K562 (cell line): ENCODE results near the gene SLC16A5. TPM values are rescaled to one million over a fixed set of nuclear protein-coding genes. Genes with fewer than 3 reads are reported as not detected.
A peak's percentile ranks its signal among the peaks of the same experiment; 100 is the strongest.

Source experiments
- BCL6 ChIP-seq: fragments of 250-450 bp; sonication (Bioruptor Pico); IDR thresholded peaks from 2 replicates; pipeline ENCODE4 v1.4.0; 2020
- EP400 ChIP-seq: fragments of 450-650 bp; IDR thresholded peaks from 2 replicates; pipeline ENCODE4 v1.6.1; 2017; ENCODE audit warnings: antibody characterized with exemption, mild to moderate bottlenecking, moderate library complexity
- KLF16 ChIP-seq: IDR thresholded peaks from 2 replicates; pipeline ENCODE4 v1.6.1; 2016; ENCODE audit warnings: antibody characterized with exemption
- MAZ ChIP-seq, 2 experiments: fragments of 450-650 bp in 1 of 2; sonication (generic) in 1 of 2; formaldehyde crosslinking; IDR thresholded peaks in 1 of 2; conservative IDR thresholded peaks in 1 of 2; 2 replicates each; pipeline versions ENCODE4 v1.4.0 to v1.5.0; 2020; ENCODE audit warnings: mild to moderate bottlenecking in 1 of 2, missing genetic modification reagents in 1 of 2
- MTA3 ChIP-seq: fragments of 450-650 bp; formaldehyde crosslinking; IDR thresholded peaks from 2 replicates; pipeline ENCODE4 v1.6.1; 2017; ENCODE audit warnings: mild to moderate bottlenecking, borderline replicate concordance
- TEAD1 ChIP-seq, 2 experiments: fragments of 450-650 bp in 1 of 2; sonication (generic) in 1 of 2; formaldehyde crosslinking; IDR thresholded peaks; 2 replicates each; pipeline versions ENCODE4 v1.4.0 to v1.8.0; 2020 to 2022; ENCODE audit warnings: mild to moderate bottlenecking in 2 of 2, missing genetic modification reagents in 1 of 2
- ZNF449 ChIP-seq: fragments of 250-450 bp; sonication (Bioruptor Pico); IDR thresholded peaks from 2 replicates; pipeline ENCODE4 v1.8.0; 2022; ENCODE audit warnings: moderate library complexity, mild to moderate bottlenecking, inconsistent platforms
- polyA plus RNA-seq, 8 experiments: library from polyadenylated mRNA; depleted of rRNA in 4 of 8; stranded (reverse) in 5 of 8; unstranded in 3 of 8; fragments of >200 nt; fragmentation: Nextera tagmentation in 2 of 8; fragmentation: Illumina TruSeq in 1 of 8; extraction: Ambion mirVana in 2 of 8; extraction: Trizol in 1 of 8; gene quantifications; 2 replicates each; pipeline versions ENCODE4 v1.2.1 to v1.2.3, GENCODE V29; 2011 to 2014; ENCODE audit warnings: inconsistent platforms in 1 of 8, missing spikeins in 1 of 8
- total RNA-seq, 7 experiments: library from RNA; depleted of rRNA in 6 of 7; stranded (reverse); fragments of >200 nt in 6 of 7; fragmentation: Illumina TruSeq in 2 of 7; extraction: Trizol in 2 of 7; gene quantifications; 2 replicates each; pipeline versions ENCODE4 v1.2.1 to v1.2.3, GENCODE V29; 2011 to 2021; ENCODE audit warnings: low replicate concordance in 1 of 7
- TF ChIP-seq, protein P1 (sequence below), 2 experiments: IDR thresholded peaks in 1 of 2; conservative IDR thresholded peaks in 1 of 2; 2 replicates each; pipeline ENCODE4 v1.6.1; 2016; ENCODE audit warnings: low read depth in 2 of 2, mild to moderate bottlenecking in 1 of 2, missing compliant biosample characterization in 1 of 2, missing genetic modification characterization in 1 of 2, moderate library complexity in 1 of 2
- TF ChIP-seq, protein P2 (sequence below): fragments of 450-650 bp; formaldehyde crosslinking; IDR thresholded peaks from 2 replicates; pipeline ENCODE4 v1.4.0; 2020; ENCODE audit warnings: mild to moderate bottlenecking, moderate library complexity
- TF ChIP-seq, protein P3 (sequence below), 2 experiments: fragments of 450-650 bp in 1 of 2; sonication (generic) in 1 of 2; formaldehyde crosslinking in 1 of 2; IDR thresholded peaks; 2 replicates each; pipeline versions ENCODE4 v1.7.1 to v1.9.0; 2016 to 2022; ENCODE audit warnings: inconsistent platforms in 1 of 2, mild to moderate bottlenecking in 1 of 2, missing genetic modification reagents in 1 of 2

SLC16A5 gene
- total and polyA plus RNA-seq, 9 of the 15 experiments (the other 6 are each of a cell fraction or from before 2014, with no cell fraction given) = 0.06 to 2.6 (median 0.91) TPM

DNA sequence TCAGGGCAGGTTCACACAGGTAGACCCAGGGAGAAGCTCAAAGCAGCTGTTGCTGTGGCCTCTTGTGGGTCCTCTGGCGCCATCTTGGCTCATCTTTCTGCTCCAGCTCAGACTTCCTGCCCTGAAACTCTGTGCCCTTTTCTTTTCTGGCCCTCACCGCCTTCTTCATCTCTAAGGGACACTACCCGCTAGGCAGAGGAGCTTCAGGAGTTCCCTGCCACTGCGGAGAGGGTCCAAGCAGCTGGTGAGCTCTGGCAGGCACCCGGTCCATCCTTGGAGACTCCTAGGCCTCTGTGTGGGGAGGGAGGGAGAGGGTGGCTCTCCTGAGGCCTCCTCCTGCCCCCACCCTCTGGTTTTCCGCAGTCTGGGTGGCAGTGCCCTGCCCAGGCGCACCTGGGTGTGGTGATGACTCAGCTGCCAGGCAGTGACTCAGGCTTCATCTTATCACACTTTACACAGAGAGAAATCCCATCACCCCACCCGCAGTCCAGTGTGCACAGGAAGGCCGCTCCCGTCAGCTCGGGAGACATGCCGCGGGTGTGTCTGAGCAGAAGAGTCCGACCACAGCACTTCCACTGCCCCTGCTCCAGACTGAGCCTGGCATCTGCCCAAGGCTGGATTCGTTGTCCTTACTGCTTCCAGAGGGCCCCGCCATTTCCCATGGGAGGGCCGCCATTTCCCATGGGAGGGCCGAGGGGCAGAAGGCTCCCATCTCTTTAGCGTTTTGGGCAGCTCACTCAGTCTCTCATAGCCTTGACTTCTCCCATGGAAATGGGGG is 36.5 kb downstream of the SLC16A5 start (continued):
- TF ChIP-seq, protein P1, sequence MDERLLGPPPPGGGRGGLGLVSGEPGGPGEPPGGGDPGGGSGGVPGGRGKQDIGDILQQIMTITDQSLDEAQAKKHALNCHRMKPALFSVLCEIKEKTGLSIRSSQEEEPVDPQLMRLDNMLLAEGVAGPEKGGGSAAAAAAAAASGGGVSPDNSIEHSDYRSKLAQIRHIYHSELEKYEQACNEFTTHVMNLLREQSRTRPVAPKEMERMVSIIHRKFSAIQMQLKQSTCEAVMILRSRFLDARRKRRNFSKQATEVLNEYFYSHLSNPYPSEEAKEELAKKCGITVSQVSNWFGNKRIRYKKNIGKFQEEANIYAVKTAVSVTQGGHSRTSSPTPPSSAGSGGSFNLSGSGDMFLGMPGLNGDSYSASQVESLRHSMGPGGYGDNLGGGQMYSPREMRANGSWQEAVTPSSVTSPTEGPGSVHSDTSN (CRISPR knock-in tag; IDR thresholded peaks at IDR 0.05; ENCODE audit: low read depth) = no peak
- TF ChIP-seq, protein P1 (tag; conservative IDR thresholded peaks at IDR 0.05; ENCODE audit: low read depth) = 0 out of 2 replicates have a peak, but pooled peaks have one; percentile 15
- TF ChIP-seq EP400 = peak; percentile 59
- no peak for TF ChIP-seq BCL6
- TF ChIP-seq MAZ (CRISPR knock-in tag; conservative IDR thresholded peaks at IDR 0.05 in 1 of 2, IDR thresholded peaks at IDR 0.05 in 1 of 2) = peak; percentile 73 to 93
- TF ChIP-seq, protein P2, sequence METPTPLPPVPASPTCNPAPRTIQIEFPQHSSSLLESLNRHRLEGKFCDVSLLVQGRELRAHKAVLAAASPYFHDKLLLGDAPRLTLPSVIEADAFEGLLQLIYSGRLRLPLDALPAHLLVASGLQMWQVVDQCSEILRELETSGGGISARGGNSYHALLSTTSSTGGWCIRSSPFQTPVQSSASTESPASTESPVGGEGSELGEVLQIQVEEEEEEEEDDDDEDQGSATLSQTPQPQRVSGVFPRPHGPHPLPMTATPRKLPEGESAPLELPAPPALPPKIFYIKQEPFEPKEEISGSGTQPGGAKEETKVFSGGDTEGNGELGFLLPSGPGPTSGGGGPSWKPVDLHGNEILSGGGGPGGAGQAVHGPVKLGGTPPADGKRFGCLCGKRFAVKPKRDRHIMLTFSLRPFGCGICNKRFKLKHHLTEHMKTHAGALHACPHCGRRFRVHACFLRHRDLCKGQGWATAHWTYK (CRISPR knock-in tag) = peak; percentile 83; the same call in 1 of the 2 replicates
- 0 out of 2 replicates have a peak, but pooled peaks have one; percentile 48 for TF ChIP-seq KLF16
- 0 out of 2 replicates have a peak, but pooled peaks have one; percentile 37 for TF ChIP-seq ZNF449
- TF ChIP-seq TEAD1 (CRISPR knock-in tag; IDR thresholded peaks at IDR 0.05) = peak in 1 of 2 experiments; percentile 64; a peak in 2 of 4 replicates
- TF ChIP-seq, protein P3, sequence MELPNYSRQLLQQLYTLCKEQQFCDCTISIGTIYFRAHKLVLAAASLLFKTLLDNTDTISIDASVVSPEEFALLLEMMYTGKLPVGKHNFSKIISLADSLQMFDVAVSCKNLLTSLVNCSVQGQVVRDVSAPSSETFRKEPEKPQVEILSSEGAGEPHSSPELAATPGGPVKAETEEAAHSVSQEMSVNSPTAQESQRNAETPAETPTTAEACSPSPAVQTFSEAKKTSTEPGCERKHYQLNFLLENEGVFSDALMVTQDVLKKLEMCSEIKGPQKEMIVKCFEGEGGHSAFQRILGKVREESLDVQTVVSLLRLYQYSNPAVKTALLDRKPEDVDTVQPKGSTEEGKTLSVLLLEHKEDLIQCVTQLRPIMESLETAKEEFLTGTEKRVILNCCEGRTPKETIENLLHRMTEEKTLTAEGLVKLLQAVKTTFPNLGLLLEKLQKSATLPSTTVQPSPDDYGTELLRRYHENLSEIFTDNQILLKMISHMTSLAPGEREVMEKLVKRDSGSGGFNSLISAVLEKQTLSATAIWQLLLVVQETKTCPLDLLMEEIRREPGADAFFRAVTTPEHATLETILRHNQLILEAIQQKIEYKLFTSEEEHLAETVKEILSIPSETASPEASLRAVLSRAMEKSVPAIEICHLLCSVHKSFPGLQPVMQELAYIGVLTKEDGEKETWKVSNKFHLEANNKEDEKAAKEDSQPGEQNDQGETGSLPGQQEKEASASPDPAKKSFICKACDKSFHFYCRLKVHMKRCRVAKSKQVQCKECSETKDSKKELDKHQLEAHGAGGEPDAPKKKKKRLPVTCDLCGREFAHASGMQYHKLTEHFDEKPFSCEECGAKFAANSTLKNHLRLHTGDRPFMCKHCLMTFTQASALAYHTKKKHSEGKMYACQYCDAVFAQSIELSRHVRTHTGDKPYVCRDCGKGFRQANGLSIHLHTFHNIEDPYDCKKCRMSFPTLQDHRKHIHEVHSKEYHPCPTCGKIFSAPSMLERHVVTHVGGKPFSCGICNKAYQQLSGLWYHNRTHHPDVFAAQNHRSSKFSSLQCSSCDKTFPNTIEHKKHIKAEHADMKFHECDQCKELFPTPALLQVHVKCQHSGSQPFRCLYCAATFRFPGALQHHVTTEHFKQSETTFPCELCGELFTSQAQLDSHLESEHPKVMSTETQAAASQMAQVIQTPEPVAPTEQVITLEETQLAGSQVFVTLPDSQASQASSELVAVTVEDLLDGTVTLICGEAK (IDR thresholded peaks at IDR 0.05) = peak; percentile 76
- TF ChIP-seq, protein P3 (CRISPR knock-in tag; IDR thresholded peaks at IDR 0.05) = no peak
- peak; percentile 95 for TF ChIP-seq MTA3
